ENCODE data around the gene SLC4A11.

- no peak for TF ChIP-seq POLR2A (IDR thresholded peaks at IDR 0.05; ENCODE audit: low read depth, low read length)
- TF ChIP-seq POLR2AphosphoS5 (IDR thresholded peaks at IDR 0.05; ENCODE audit: low read depth, low read length) = no peak
- peak; percentile 71 for TF ChIP-seq SPI1 (IDR thresholded peaks at IDR 0.05; ENCODE audit: low read depth, low read length)
- no peak for TF ChIP-seq TAF1 (IDR thresholded peaks at IDR 0.05; ENCODE audit: low read depth, low read length)
- no peak for TF ChIP-seq PAX5 (IDR thresholded peaks at IDR 0.05; ENCODE audit: insufficient read depth, low read length, severe bottlenecking)
Measured at GRCh38 chr20:3208786-3209256, 30.2 kb downstream of the SLC4A11 start.
